HG03196 (cell line): Measurements from ENCODE around the gene MAPKAP1.

ENCODE experiments used
- ATAC-seq: cut with Tn5 transposase; IDR thresholded peaks from one replicate; pipeline ENCODE4 v1.9.1; 2021; ENCODE audit not compliant: unreplicated experiment

Gene MAPKAP1

GRCh38 chr9:125463926-125464325 lies 243.1 kb downstream of the MAPKAP1 start:
- no peak for ATAC-seq

- ATAC-seq = no peak
Observed at GRCh38 chr9:125462861-125463291, 244.1 kb downstream of the MAPKAP1 start.

GRCh38 chr9:125461636-125462190 lies 245.3 kb downstream of the MAPKAP1 start:
- no peak for ATAC-seq

- no peak for ATAC-seq
Observed at GRCh38 chr9:125460883-125461635, 245.9 kb downstream of the MAPKAP1 start.

- no peak for ATAC-seq
Observed at GRCh38 chr9:125460346-125460745, 246.7 kb downstream of the MAPKAP1 start.

- no peak for ATAC-seq
Observed at GRCh38 chr9:125457357-125457756, 249.7 kb downstream of the MAPKAP1 start.

- no peak for ATAC-seq
Observed at GRCh38 chr9:125455876-125456275, 251.1 kb downstream of the MAPKAP1 start.

GRCh38 chr9:125455132-125455531 lies 251.9 kb downstream of the MAPKAP1 start:
- no peak for ATAC-seq

GRCh38 chr9:125447202-125447802 lies 259.7 kb downstream of the MAPKAP1 start:
- ATAC-seq = peak; percentile 9

- peak; percentile 85 for ATAC-seq
Observed at GRCh38 chr9:125446561-125447094, 260.4 kb downstream of the MAPKAP1 start.

GRCh38 chr9:125444956-125445506 lies 262.0 kb downstream of the MAPKAP1 start:
- ATAC-seq = no peak

GRCh38 chr9:125444166-125444565 lies 262.8 kb downstream of the MAPKAP1 start:
- no peak for ATAC-seq

GRCh38 chr9:125443367-125443766 lies 263.6 kb downstream of the MAPKAP1 start:
- no peak for ATAC-seq

GRCh38 chr9:125442452-125442851 lies 264.6 kb downstream of the MAPKAP1 start:
- no peak for ATAC-seq

- no peak for ATAC-seq
Observed at GRCh38 chr9:125440411-125440810, 266.6 kb downstream of the MAPKAP1 start.

GRCh38 chr9:125439434-125440272 lies 267.4 kb downstream of the MAPKAP1 start:
- ATAC-seq = no peak

- ATAC-seq = no peak
Observed at GRCh38 chr9:125438506-125439433, 268.2 kb downstream of the MAPKAP1 start.

- no peak for ATAC-seq
Observed at GRCh38 chr9:125437771-125438221, 269.2 kb downstream of the MAPKAP1 start.

GRCh38 chr9:125436613-125437443 lies 270.2 kb downstream of the MAPKAP1 start:
- no peak for ATAC-seq
